ENCODE measurements around the gene MLIP.

Gene MLIP

GRCh38 chr6:54299542-54300269, 188.5 kb downstream of the MLIP start:
- CTCF ChIA-PET, result no interaction called here
- DNase-seq (ENCODE audit: extremely low spot score), result no peak

GRCh38 chr6:54301770-54302169, 190.5 kb downstream of the MLIP start:
- DNase-seq (ENCODE audit: extremely low spot score), result no peak
- ChIA-PET POLR2A (no interaction called here), CTCF (no interaction called here)
- TF ChIP-seq SUZ12 (IDR thresholded peaks at IDR 0.05) (no peak), HDGF (IDR thresholded peaks at IDR 0.05; ENCODE audit: borderline replicate concordance) (no peak), TARDBP (IDR thresholded peaks at IDR 0.05) (no peak), LEF1 (IDR thresholded peaks at IDR 0.05; ENCODE audit: borderline replicate concordance) (no peak), NFRKB (IDR thresholded peaks at IDR 0.05) (no peak), SP1 (IDR thresholded peaks at IDR 0.05) (no peak)

More at GRCh38 chr6:54299542-54300269, 188.5 kb downstream of the MLIP start:
- TF ChIP-seq SP1 (IDR thresholded peaks at IDR 0.05), result no peak
- no peak for TF ChIP-seq ZNF384 (IDR thresholded peaks at IDR 0.05)
- TF ChIP-seq ARNT (IDR thresholded peaks at IDR 0.05), result no peak
- TF ChIP-seq FOXK2 (IDR thresholded peaks at IDR 0.05), result no peak
- TF ChIP-seq ELF4 (IDR thresholded peaks at IDR 0.05), result no peak
- no peak for TF ChIP-seq BHLHE40 (IDR thresholded peaks at IDR 0.05; ENCODE audit: borderline replicate concordance)
- TF ChIP-seq FOXM1 (IDR thresholded peaks at IDR 0.05; ENCODE audit: borderline replicate concordance), result no peak
- no peak for TF ChIP-seq L3MBTL2 (conservative IDR thresholded peaks at IDR 0.05)
- TF ChIP-seq NFRKB (IDR thresholded peaks at IDR 0.05), result no peak
- TF ChIP-seq SUZ12 (IDR thresholded peaks at IDR 0.05), result no peak
- no peak for TF ChIP-seq CTBP1 (IDR thresholded peaks at IDR 0.05; ENCODE audit: borderline replicate concordance)
- TF ChIP-seq LEF1 (IDR thresholded peaks at IDR 0.05; ENCODE audit: borderline replicate concordance), result no peak
- TF ChIP-seq TARDBP (IDR thresholded peaks at IDR 0.05), result no peak
- no peak for TF ChIP-seq PKNOX1 (IDR thresholded peaks at IDR 0.05)
- no peak for TF ChIP-seq FOXA1 (IDR thresholded peaks at IDR 0.05)
- TF ChIP-seq HDGF (IDR thresholded peaks at IDR 0.05; ENCODE audit: borderline replicate concordance), result no peak
- POLR2A ChIA-PET, result no interaction called here

DNA sequence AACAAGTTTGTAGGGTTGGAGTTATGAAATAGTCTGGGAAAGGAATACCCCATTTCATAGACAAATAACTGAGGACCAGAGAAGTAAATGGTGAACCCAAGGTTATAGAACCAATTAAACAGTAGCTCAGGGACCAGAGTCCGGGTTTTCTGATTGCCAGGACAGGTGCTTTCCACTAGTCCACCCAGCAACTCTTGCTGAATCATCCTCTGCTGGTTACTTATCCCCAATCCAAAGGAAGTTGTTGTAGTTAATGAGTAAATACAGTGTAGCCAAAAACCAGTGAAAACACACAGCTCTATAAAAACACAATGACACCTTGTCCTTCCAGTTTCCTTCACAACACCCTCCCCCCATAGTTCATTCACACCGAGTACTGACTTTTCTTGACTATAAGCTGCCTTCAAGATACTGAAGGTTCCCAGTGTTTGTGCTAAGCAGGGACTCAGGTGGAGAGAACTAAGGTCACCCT, 196.2 kb downstream of the MLIP start:
- no peak for DNase-seq (ENCODE audit: extremely low spot score)
- ChIA-PET POLR2A (no interaction called here), CTCF (no interaction called here)
- TF ChIP-seq FOXA1 (IDR thresholded peaks at IDR 0.05) (no peak), BHLHE40 (IDR thresholded peaks at IDR 0.05; ENCODE audit: borderline replicate concordance) (no peak), SP1 (IDR thresholded peaks at IDR 0.05) (no peak), FOXM1 (IDR thresholded peaks at IDR 0.05; ENCODE audit: borderline replicate concordance) (no peak), NFRKB (IDR thresholded peaks at IDR 0.05) (no peak), SUZ12 (IDR thresholded peaks at IDR 0.05) (no peak), ZNF384 (IDR thresholded peaks at IDR 0.05) (no peak), L3MBTL2 (conservative IDR thresholded peaks at IDR 0.05) (no peak)

- TF ChIP-seq PKNOX1 (IDR thresholded peaks at IDR 0.05), result no peak
- TF ChIP-seq BHLHE40 (IDR thresholded peaks at IDR 0.05; ENCODE audit: borderline replicate concordance), result no peak
- no peak for TF ChIP-seq L3MBTL2 (conservative IDR thresholded peaks at IDR 0.05)
- no peak for TF ChIP-seq NFRKB (IDR thresholded peaks at IDR 0.05)
- no peak for TF ChIP-seq LEF1 (IDR thresholded peaks at IDR 0.05; ENCODE audit: borderline replicate concordance)
- no peak for TF ChIP-seq ZNF384 (IDR thresholded peaks at IDR 0.05)
- no peak for TF ChIP-seq ARNT (IDR thresholded peaks at IDR 0.05)
- TF ChIP-seq SUZ12 (IDR thresholded peaks at IDR 0.05), result no peak
- TF ChIP-seq FOXM1 (IDR thresholded peaks at IDR 0.05; ENCODE audit: borderline replicate concordance), result no peak
- TF ChIP-seq SP1 (IDR thresholded peaks at IDR 0.05), result no peak
- TF ChIP-seq ELF4 (IDR thresholded peaks at IDR 0.05), result no peak
- TF ChIP-seq HDGF (IDR thresholded peaks at IDR 0.05; ENCODE audit: borderline replicate concordance), result no peak
- no peak for TF ChIP-seq FOXK2 (IDR thresholded peaks at IDR 0.05)
- TF ChIP-seq CTBP1 (IDR thresholded peaks at IDR 0.05; ENCODE audit: borderline replicate concordance), result no peak
- TF ChIP-seq FOXA1 (IDR thresholded peaks at IDR 0.05), result no peak
- no peak for TF ChIP-seq TARDBP (IDR thresholded peaks at IDR 0.05)
- no peak for DNase-seq (ENCODE audit: extremely low spot score)
- POLR2A ChIA-PET, result no interaction called here
- CTCF ChIA-PET, result no interaction called here
These were observed 197.2 kb downstream of the MLIP start, which contains the start of gene TINAG for GRCh38 chr6:54308289-54308985. Gene TINAG (plus strand): TSS chr6:54308441. CDS start chr6:54308551, 110 bp downstream.

- POLR2A ChIA-PET, result no interaction called here
- CTCF ChIA-PET, result no interaction called here
- DNase-seq (ENCODE audit: extremely low spot score), result no peak
- TF ChIP-seq ELF4 (IDR thresholded peaks at IDR 0.05), result no peak
- TF ChIP-seq SUZ12 (IDR thresholded peaks at IDR 0.05), result no peak
- no peak for TF ChIP-seq FOXM1 (IDR thresholded peaks at IDR 0.05; ENCODE audit: borderline replicate concordance)
- TF ChIP-seq ZNF384 (IDR thresholded peaks at IDR 0.05), result no peak
- TF ChIP-seq PKNOX1 (IDR thresholded peaks at IDR 0.05), result no peak
- no peak for TF ChIP-seq TARDBP (IDR thresholded peaks at IDR 0.05)
- TF ChIP-seq ARNT (IDR thresholded peaks at IDR 0.05), result no peak
- no peak for TF ChIP-seq HDGF (IDR thresholded peaks at IDR 0.05; ENCODE audit: borderline replicate concordance)
- no peak for TF ChIP-seq L3MBTL2 (conservative IDR thresholded peaks at IDR 0.05)
- no peak for TF ChIP-seq LEF1 (IDR thresholded peaks at IDR 0.05; ENCODE audit: borderline replicate concordance)
- no peak for TF ChIP-seq NFRKB (IDR thresholded peaks at IDR 0.05)
- no peak for TF ChIP-seq BHLHE40 (IDR thresholded peaks at IDR 0.05; ENCODE audit: borderline replicate concordance)
- no peak for TF ChIP-seq SP1 (IDR thresholded peaks at IDR 0.05)
These were observed 197.7 kb downstream of the MLIP start for GRCh38 chr6:54308986-54309315.
